ENCODE measurements around the gene FNIP1. TPM values are rescaled to one million over a fixed set of nuclear protein-coding genes. Genes with fewer than 3 reads are reported as not detected.

FNIP1 gene
- total and polyA plus RNA-seq, 2 experiments from 2014 or later: 8.2 to 27.9 TPM

- Histone ChIP-seq H2AFZ (no peak overlapping the region), H3K9me2 (ENCODE audit: insufficient read depth) (no peaks in the 10 kb centered on the region), H3K4me3 (no peak overlapping the region), H3K4me2 (no peak overlapping the region), H3K27ac (ENCODE audit: low read depth) (no peak overlapping the region), H4K20me1 (replicated peaks; ENCODE audit: insufficient read depth) (no peaks in the 10 kb centered on the region; the same call in 1 of the 2 replicates), H3K79me2 (replicated peaks; ENCODE audit: insufficient read depth) (no peaks in the 10 kb centered on the region), H3K36me3 (ENCODE audit: insufficient read depth) (0 out of 2 replicates have a peak, but pooled peaks cover 3% of the 10 kb centered on the region), H3K4me1 (ENCODE audit: insufficient read depth) (no peaks in the 10 kb centered on the region), H3F3A (replicated peaks; ENCODE audit: low read depth) (no peaks in the 10 kb centered on the region), H3K27me3 (ENCODE audit: insufficient read depth) (no peaks in the 10 kb centered on the region)
- no peaks in the 10 kb centered on the region for H3K9me3 Mint-ChIP-seq
- H3K36me3 Mint-ChIP-seq (ENCODE audit: low read depth): peaks cover 5% of the 10 kb centered on the region; the same call in 2 of the 3 replicates
- peaks cover 4% of the 10 kb centered on the region; the same call in 2 of the 3 replicates for H3K4me1 Mint-ChIP-seq
- no peaks in the 10 kb centered on the region for H3K27me3 Mint-ChIP-seq (ENCODE audit: insufficient read depth, low read depth, poor library complexity)
- no peak overlapping the region for H3K27ac Mint-ChIP-seq
- TF ChIP-seq CTCF (conservative IDR thresholded peaks at IDR 0.05; ENCODE audit: low read depth in 2 of 2) (no peak), POLR2AphosphoS5 (IDR thresholded peaks at IDR 0.05; ENCODE audit: low read depth) (no peak), EZH2phosphoT487 (IDR thresholded peaks at IDR 0.05; ENCODE audit: unreplicated experiment) (no peak), CREB1 (CRISPR knock-in tag; IDR thresholded peaks at IDR 0.05; ENCODE audit: low read depth) (no peak), REST (IDR thresholded peaks at IDR 0.05; ENCODE audit: unreplicated experiment) (no peak), ZNF114 (CRISPR knock-in tag; IDR thresholded peaks at IDR 0.05) (no peak), EZH2 (IDR thresholded peaks at IDR 0.05; ENCODE audit: low read depth, unreplicated experiment) (no peak), NANOG (IDR thresholded peaks at IDR 0.05; ENCODE audit: borderline replicate concordance) (no peak)
- H3K4me3 Mint-ChIP-seq: no peak overlapping the region
- DNase-seq (ENCODE audit: low spot score) (no peak), ATAC-seq (no peak)
Observed at GRCh38 chr5:131710391-131710790, 86.4 kb downstream of the FNIP1 start.

- ATAC-seq: no peak
- no peak for DNase-seq (ENCODE audit: low spot score)
- H3K4me1 Mint-ChIP-seq: peaks cover 4% of the 10 kb centered on the region; the same call in 2 of the 3 replicates
- TF ChIP-seq ETS1 (IDR thresholded peaks at IDR 0.05) (no peak), POLR2AphosphoS5 (IDR thresholded peaks at IDR 0.05; ENCODE audit: low read depth) (no peak), EZH2phosphoT487 (IDR thresholded peaks at IDR 0.05; ENCODE audit: unreplicated experiment) (no peak)
Observed at GRCh38 chr5:131709043-131709442, 87.8 kb downstream of the FNIP1 start.

More at GRCh38 chr5:131709043-131709442, 87.8 kb downstream of the FNIP1 start:
- H3K9me3 Mint-ChIP-seq: no peaks in the 10 kb centered on the region
- peaks cover 7% of the 10 kb centered on the region; the same call in 2 of the 3 replicates for H3K36me3 Mint-ChIP-seq (ENCODE audit: low read depth)
- H3K27ac Mint-ChIP-seq: no peak overlapping the region
- H3K27ac ChIP-seq (ENCODE audit: low read depth): no peak overlapping the region
- no peak overlapping the region for H2AFZ ChIP-seq
- no peaks in the 10 kb centered on the region for H3K27me3 Mint-ChIP-seq (ENCODE audit: insufficient read depth, low read depth, poor library complexity)
- no peaks in the 10 kb centered on the region for H3K4me1 ChIP-seq (ENCODE audit: insufficient read depth)
- H3K9me2 ChIP-seq (ENCODE audit: insufficient read depth): no peaks in the 10 kb centered on the region
- H3F3A ChIP-seq (replicated peaks; ENCODE audit: low read depth): no peaks in the 10 kb centered on the region
- no peaks in the 10 kb centered on the region for H3K27me3 ChIP-seq (ENCODE audit: insufficient read depth)
- H4K20me1 ChIP-seq (replicated peaks; ENCODE audit: insufficient read depth): no peaks in the 10 kb centered on the region; the same call in 1 of the 2 replicates
- H3K4me2 ChIP-seq: no peak overlapping the region
- H3K4me3 Mint-ChIP-seq: no peak overlapping the region
- peaks cover 5% of the 10 kb centered on the region; the same call in 1 of the 2 replicates for H3K36me3 ChIP-seq (ENCODE audit: insufficient read depth)
- no peaks in the 10 kb centered on the region for H3K79me2 ChIP-seq (replicated peaks; ENCODE audit: insufficient read depth)
- H3K4me3 ChIP-seq: no peak overlapping the region

All from GM23338 (cell line).